Activated T-helper 1 cell treated with anti-CD3 and anti-CD28 coated beads, Interleukin-12 subunit alpha, Interleukin-12 subunit beta, Interleukin-2, Interleukin-4 antibody, amounts not matched to agents 30 ng/mL and 10 ng/mL and 1 ng/mL, durations not matched to agents 14 hours and 24 hours and 36 hours (primary cell): ENCODE data around the gene CLSTN2. TPM values are rescaled to one million over a fixed set of nuclear protein-coding genes. Genes with fewer than 3 reads are reported as not detected.

ENCODE experiments used
- DNase-seq: peaks from one replicate; pipeline ENCODE4 v3.0.0; 2021; ENCODE audit warnings: low spot score
- H3K27ac Mint-ChIP-seq: one replicate; pipeline ENCODE4 v1.8.0; 2021; ENCODE audit warnings: mild to moderate bottlenecking, mixed read lengths
- H3K27me3 Mint-ChIP-seq: one replicate; pipeline ENCODE4 v1.8.0; 2022; ENCODE audit warnings: mild to moderate bottlenecking, moderate library complexity, mixed read lengths; ENCODE audit not compliant: insufficient read depth
- H3K36me3 Mint-ChIP-seq: one replicate; pipeline ENCODE4 v1.8.0; 2021; ENCODE audit warnings: low read depth, mixed read lengths
- H3K4me1 Mint-ChIP-seq: one replicate; pipeline ENCODE4 v1.8.0; 2021; ENCODE audit warnings: low read depth, mixed read lengths
- H3K4me3 Mint-ChIP-seq: one replicate; pipeline ENCODE4 v1.8.0; 2021; ENCODE audit warnings: mild to moderate bottlenecking, moderate library complexity, mixed read lengths
- H3K9me3 Mint-ChIP-seq: one replicate; pipeline ENCODE4 v1.8.0; 2021; ENCODE audit warnings: mixed read lengths
- intact Hi-C: fragments of 100-400 bp; cut with micrococcal nuclease; formaldehyde crosslinking; loops from one replicate; pipeline ENCODE4 v1.15.1; 2024
- total RNA-seq: library from RNA; stranded (reverse); gene quantifications from 2 replicates; pipeline ENCODE4 v1.2.3, GENCODE V29; 2022

The CLSTN2 gene
- total RNA-seq, 1 donor from 2014 or later: not detected

GRCh38 chr3:140274429-140274828 lies 339.4 kb downstream of the CLSTN2 start:
- no peaks in the 10 kb centered on the region for H3K36me3 Mint-ChIP-seq
- H3K27ac Mint-ChIP-seq: no peak overlapping the region
- H3K4me1 Mint-ChIP-seq: no peaks in the 10 kb centered on the region
- H3K27me3 Mint-ChIP-seq: no peaks in the 10 kb centered on the region
- intact Hi-C loops: no loop called here
- DNase-seq: no peak
- H3K9me3 Mint-ChIP-seq: no peaks in the 10 kb centered on the region
- H3K4me3 Mint-ChIP-seq: no peak overlapping the region

GRCh38 chr3:140276703-140277102 lies 341.7 kb downstream of the CLSTN2 start:
- intact Hi-C loops: no loop called here
- Mint-ChIP-seq H3K27ac (no peak overlapping the region), H3K27me3 (no peaks in the 10 kb centered on the region), H3K4me3 (no peak overlapping the region), H3K9me3 (no peaks in the 10 kb centered on the region), H3K36me3 (no peaks in the 10 kb centered on the region), H3K4me1 (no peaks in the 10 kb centered on the region)
- DNase-seq: no peak

- H3K27me3 Mint-ChIP-seq: no peaks in the 10 kb centered on the region
- H3K9me3 Mint-ChIP-seq: no peaks in the 10 kb centered on the region
- H3K4me1 Mint-ChIP-seq: no peaks in the 10 kb centered on the region
- intact Hi-C loops: no loop called here
- no peak overlapping the region for H3K4me3 Mint-ChIP-seq
- no peak overlapping the region for H3K27ac Mint-ChIP-seq
- H3K36me3 Mint-ChIP-seq: no peaks in the 10 kb centered on the region
- no peak for DNase-seq
These were observed 342.9 kb downstream of the CLSTN2 start for GRCh38 chr3:140277886-140278285.

GRCh38 chr3:140284372-140284771 lies 349.4 kb downstream of the CLSTN2 start:
- no peaks in the 10 kb centered on the region for H3K36me3 Mint-ChIP-seq
- peaks cover 4% of the 10 kb centered on the region for H3K27me3 Mint-ChIP-seq
- no peak overlapping the region for H3K4me3 Mint-ChIP-seq
- no peak overlapping the region for H3K27ac Mint-ChIP-seq
- H3K4me1 Mint-ChIP-seq: no peaks in the 10 kb centered on the region
- DNase-seq: no peak
- intact Hi-C loops: no loop called here
- H3K9me3 Mint-ChIP-seq: no peaks in the 10 kb centered on the region

- Mint-ChIP-seq H3K4me1 (no peaks in the 10 kb centered on the region), H3K36me3 (no peaks in the 10 kb centered on the region), H3K9me3 (no peaks in the 10 kb centered on the region), H3K4me3 (no peak overlapping the region), H3K27me3 (peaks cover 7% of the 10 kb centered on the region), H3K27ac (no peak overlapping the region)
- intact Hi-C loops: no loop called here
- no peak for DNase-seq
These were observed 350.4 kb downstream of the CLSTN2 start for GRCh38 chr3:140285380-140285779.

- no peak overlapping the region for H3K4me3 Mint-ChIP-seq
- H3K27ac Mint-ChIP-seq: no peak overlapping the region
- H3K27me3 Mint-ChIP-seq: peaks cover 9% of the 10 kb centered on the region
- no peak for DNase-seq
- intact Hi-C loops: no loop called here
- no peaks in the 10 kb centered on the region for H3K36me3 Mint-ChIP-seq
- no peaks in the 10 kb centered on the region for H3K9me3 Mint-ChIP-seq
- no peaks in the 10 kb centered on the region for H3K4me1 Mint-ChIP-seq
These were observed 353.6 kb downstream of the CLSTN2 start for GRCh38 chr3:140288595-140288994.

- no peak overlapping the region for H3K4me3 Mint-ChIP-seq
These were observed 355.1 kb downstream of the CLSTN2 start for GRCh38 chr3:140290105-140290504.

GRCh38 chr3:140292170-140292569 lies 357.2 kb downstream of the CLSTN2 start:
- DNase-seq: no peak
- peaks cover 7% of the 10 kb centered on the region for H3K27me3 Mint-ChIP-seq
- intact Hi-C loops: no loop called here
- no peaks in the 10 kb centered on the region for H3K4me1 Mint-ChIP-seq
- no peaks in the 10 kb centered on the region for H3K36me3 Mint-ChIP-seq
- H3K27ac Mint-ChIP-seq: no peak overlapping the region
- no peaks in the 10 kb centered on the region for H3K9me3 Mint-ChIP-seq
- no peak overlapping the region for H3K4me3 Mint-ChIP-seq

More at GRCh38 chr3:140290105-140290504, 355.1 kb downstream of the CLSTN2 start:
- H3K9me3 Mint-ChIP-seq: no peaks in the 10 kb centered on the region
- H3K27ac Mint-ChIP-seq: no peak overlapping the region
- no peak for DNase-seq
- intact Hi-C loops: no loop called here
- H3K36me3 Mint-ChIP-seq: no peaks in the 10 kb centered on the region
- no peaks in the 10 kb centered on the region for H3K4me1 Mint-ChIP-seq
- H3K27me3 Mint-ChIP-seq: peaks cover 7% of the 10 kb centered on the region

GRCh38 chr3:140292684-140293083 lies 357.7 kb downstream of the CLSTN2 start:
- no peaks in the 10 kb centered on the region for H3K36me3 Mint-ChIP-seq
- DNase-seq: no peak
- H3K9me3 Mint-ChIP-seq: no peaks in the 10 kb centered on the region
- H3K4me1 Mint-ChIP-seq: no peaks in the 10 kb centered on the region
- peaks cover 10% of the 10 kb centered on the region for H3K27me3 Mint-ChIP-seq
- H3K27ac Mint-ChIP-seq: no peak overlapping the region
- intact Hi-C loops: no loop called here
- H3K4me3 Mint-ChIP-seq: no peak overlapping the region

- intact Hi-C loops: no loop called here
- Mint-ChIP-seq H3K4me1 (no peaks in the 10 kb centered on the region), H3K4me3 (no peak overlapping the region)
These were observed 359.1 kb downstream of the CLSTN2 start for GRCh38 chr3:140294058-140294457.

GRCh38 chr3:140296796-140297352 lies 361.9 kb downstream of the CLSTN2 start:
- H3K27ac Mint-ChIP-seq: no peak overlapping the region
- no peaks in the 10 kb centered on the region for H3K9me3 Mint-ChIP-seq
- intact Hi-C loops: no loop called here
- H3K27me3 Mint-ChIP-seq: peaks cover 3% of the 10 kb centered on the region
- H3K4me3 Mint-ChIP-seq: no peak overlapping the region
- no peak for DNase-seq
- H3K36me3 Mint-ChIP-seq: no peaks in the 10 kb centered on the region
- H3K4me1 Mint-ChIP-seq: no peaks in the 10 kb centered on the region

More at GRCh38 chr3:140294058-140294457, 359.1 kb downstream of the CLSTN2 start:
- Mint-ChIP-seq H3K36me3 (no peaks in the 10 kb centered on the region), H3K27me3 (peaks cover 9% of the 10 kb centered on the region), H3K27ac (no peak overlapping the region), H3K9me3 (no peaks in the 10 kb centered on the region)
- DNase-seq: no peak

- no peak for DNase-seq
- Mint-ChIP-seq H3K4me1 (no peaks in the 10 kb centered on the region), H3K4me3 (no peak overlapping the region), H3K36me3 (no peaks in the 10 kb centered on the region), H3K27ac (no peak overlapping the region), H3K27me3 (peaks cover 8% of the 10 kb centered on the region), H3K9me3 (no peaks in the 10 kb centered on the region)
- intact Hi-C loops: no loop called here
These were observed 363.1 kb downstream of the CLSTN2 start for GRCh38 chr3:140298043-140298442.

- DNase-seq: no peak
- Mint-ChIP-seq H3K36me3 (no peaks in the 10 kb centered on the region), H3K9me3 (no peaks in the 10 kb centered on the region), H3K4me3 (no peak overlapping the region), H3K27ac (no peak overlapping the region), H3K27me3 (peaks cover 8% of the 10 kb centered on the region), H3K4me1 (no peaks in the 10 kb centered on the region)
- intact Hi-C loops: no loop called here
These were observed 363.6 kb downstream of the CLSTN2 start for GRCh38 chr3:140298569-140299070.

- no peak for DNase-seq
- intact Hi-C loops: no loop called here
- Mint-ChIP-seq H3K27me3 (peaks cover 4% of the 10 kb centered on the region), H3K4me3 (no peak overlapping the region), H3K9me3 (no peaks in the 10 kb centered on the region), H3K4me1 (no peaks in the 10 kb centered on the region), H3K27ac (no peak overlapping the region), H3K36me3 (no peaks in the 10 kb centered on the region)
These were observed 368.9 kb downstream of the CLSTN2 start for GRCh38 chr3:140303875-140304274.
